Activated CD4-positive, alpha-beta T cell treated with anti-CD3 and anti-CD28 coated beads, Interleukin-2, amount 50 U/mL, for 48 hours (primary cell): ENCODE results near the gene FRK.
"Not testable (repeated sequence)": the region's sequence is repeated elsewhere in the genome, so short reads cannot be mapped to it uniquely, and the experiment has no call there.

Source experiments
- DNase-seq, 2 experiments: peaks; one replicate each; pipeline ENCODE4 v3.0.0-alpha.2; 2020

FRK gene

GRCh38 chr6:116004841-116005815 lies 55.6 kb downstream of the FRK start:
- DNase-seq: no peak

- no peak for DNase-seq
These were observed 57.0 kb downstream of the FRK start for GRCh38 chr6:116003668-116004067.

DNA sequence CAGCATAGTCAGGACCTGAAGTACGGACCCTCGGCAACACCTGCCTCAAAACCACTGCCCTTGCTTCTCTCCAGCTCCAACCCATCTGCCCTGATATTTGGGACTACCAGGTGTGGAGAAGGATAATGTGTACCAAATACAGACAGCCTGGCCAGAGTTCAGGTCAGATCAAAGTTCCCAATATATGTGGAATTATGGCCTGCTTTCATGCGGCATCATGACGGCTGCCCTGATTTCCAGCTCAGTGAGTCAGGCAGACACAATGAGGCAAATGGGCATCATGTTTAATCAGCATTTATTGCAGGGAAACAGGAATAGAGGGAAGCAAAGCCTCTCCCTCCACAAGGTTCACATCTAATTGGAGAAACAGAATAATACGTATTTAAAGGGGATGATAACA lies 57.9 kb downstream of the FRK start:
- DNase-seq: no peak

DNA sequence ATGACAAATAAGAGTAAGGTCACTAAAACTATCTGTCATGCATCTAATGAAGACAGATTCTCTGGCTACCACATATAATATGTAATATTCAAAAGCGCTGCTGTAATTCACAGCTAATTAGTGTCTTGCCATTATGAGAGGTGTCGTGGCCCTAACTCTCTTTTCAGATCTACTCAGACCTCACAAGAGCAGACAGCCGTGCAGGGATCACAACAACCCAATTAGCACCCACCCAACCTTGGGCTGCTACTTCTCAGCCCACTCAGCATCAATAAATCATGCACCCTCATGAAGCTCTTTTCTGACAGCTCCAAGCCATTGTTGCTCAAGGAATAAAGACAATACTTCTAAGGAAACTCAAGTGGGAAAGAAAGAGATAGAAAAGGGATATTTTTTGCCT lies 61.5 kb downstream of the FRK start:
- DNase-seq: no peak

- DNase-seq: no peak
These were observed 62.6 kb downstream of the FRK start for GRCh38 chr6:115997990-115998585.

- no peak for DNase-seq
These were observed 74.7 kb downstream of the FRK start for GRCh38 chr6:115986026-115986425.

- DNase-seq: no peak
These were observed 75.9 kb downstream of the FRK start for GRCh38 chr6:115984809-115985208.

DNA sequence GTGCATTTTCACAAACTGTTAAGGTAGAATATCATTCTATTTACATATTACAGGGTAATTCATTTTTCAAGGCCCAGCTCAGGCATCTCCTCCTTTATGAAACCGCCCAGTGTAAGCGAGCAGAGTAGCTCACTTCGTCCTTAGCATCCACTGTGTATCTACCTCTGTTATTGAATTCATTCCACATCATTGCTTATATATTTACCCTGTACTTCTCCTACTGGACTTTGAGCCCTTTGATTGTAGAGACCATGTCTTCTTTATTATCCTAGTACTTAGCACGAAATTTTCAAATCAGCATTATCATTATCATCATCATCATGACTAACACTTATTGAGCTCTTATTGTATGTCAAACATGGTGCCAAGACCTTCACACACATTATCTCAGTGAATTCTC lies 76.7 kb downstream of the FRK start:
- DNase-seq: no peak

GRCh38 chr6:115982453-115982852 lies 78.2 kb downstream of the FRK start:
- no peak for DNase-seq

GRCh38 chr6:115977220-115977619 lies 83.5 kb downstream of the FRK start:
- DNase-seq: no peak

DNA sequence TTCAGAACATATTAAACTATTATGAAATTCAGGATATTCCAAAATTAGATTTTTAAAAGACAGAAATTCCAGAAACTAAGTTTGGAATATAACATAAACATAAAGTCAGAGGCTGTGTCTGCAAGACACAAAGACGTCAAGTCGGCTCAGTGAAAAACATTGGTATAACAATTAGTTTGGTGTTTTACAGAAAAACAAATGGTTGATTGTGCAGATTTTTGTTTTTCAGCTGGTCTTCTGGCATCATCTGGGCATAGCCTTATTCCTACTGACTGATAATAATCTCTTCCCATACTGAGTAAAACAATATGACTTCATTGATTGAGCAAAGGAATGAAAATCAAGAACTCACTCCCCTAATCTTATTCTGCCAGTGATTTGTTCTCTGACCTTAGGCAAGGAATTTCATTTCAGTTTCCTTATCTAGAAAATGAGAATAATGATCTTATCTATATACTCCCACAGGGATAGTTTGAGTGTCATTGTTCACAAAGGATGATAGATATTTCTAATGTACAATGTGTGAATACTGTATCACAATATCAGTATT lies 84.3 kb downstream of the FRK start:
- no peak for DNase-seq

GRCh38 chr6:115972679-115973078 lies 88.0 kb downstream of the FRK start:
- DNase-seq: no peak

DNA sequence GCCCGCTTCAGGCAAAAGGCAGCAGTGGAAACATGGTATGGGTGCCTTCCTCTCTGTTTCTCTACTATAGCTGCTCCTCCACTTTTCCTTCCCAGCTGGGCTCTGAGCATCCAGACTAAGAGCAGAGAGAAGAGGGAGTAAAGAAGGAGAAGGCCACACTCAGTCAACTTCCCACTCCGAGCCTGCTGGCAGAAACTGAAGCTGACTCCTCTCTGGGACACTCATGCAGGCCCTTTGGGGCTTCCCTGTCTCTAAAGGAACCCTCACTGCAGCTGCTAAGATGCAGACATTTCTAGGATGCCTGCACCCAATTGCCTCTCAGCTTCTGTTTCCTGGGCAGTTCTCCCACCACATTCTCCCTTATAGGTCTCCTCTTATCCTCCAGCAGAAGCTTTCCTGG lies 88.9 kb downstream of the FRK start:
- no peak for DNase-seq

GRCh38 chr6:115969930-115970273 lies 90.8 kb downstream of the FRK start:
- DNase-seq: no peak

DNA sequence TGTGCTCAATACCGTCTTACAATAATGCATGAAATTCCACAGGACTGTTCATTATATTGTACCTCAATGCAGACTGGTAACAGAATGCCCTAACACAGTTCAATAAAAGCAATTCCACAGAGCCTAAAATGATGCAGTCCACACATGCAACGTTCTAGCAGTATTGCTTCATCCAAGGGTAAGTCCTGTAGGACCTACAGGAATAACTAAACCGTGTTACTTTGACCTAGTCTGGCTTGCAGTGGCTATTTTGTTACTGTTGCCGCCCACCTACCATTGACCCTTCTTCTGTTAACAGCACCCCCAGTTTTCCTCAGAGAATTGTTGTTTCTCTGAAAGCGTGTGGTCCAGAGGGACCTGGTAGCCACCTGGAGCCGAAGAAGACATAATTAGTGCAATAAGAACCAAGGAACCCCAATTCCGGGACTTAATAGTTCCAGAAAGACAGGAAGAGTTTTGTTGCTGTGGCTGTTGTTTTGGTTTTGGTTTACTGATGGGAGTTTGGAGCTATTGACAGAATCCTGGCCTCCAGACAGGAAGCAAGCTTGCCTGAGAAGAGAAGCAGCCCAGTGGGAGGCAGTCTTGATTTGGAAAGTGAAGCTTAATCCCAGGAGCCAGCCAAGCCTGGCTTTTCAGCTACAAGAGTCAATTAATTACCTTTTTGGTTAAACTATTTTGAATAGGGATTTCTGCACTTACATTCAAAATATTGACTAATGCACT lies 91.3 kb downstream of the FRK start:
- no peak for DNase-seq

DNA sequence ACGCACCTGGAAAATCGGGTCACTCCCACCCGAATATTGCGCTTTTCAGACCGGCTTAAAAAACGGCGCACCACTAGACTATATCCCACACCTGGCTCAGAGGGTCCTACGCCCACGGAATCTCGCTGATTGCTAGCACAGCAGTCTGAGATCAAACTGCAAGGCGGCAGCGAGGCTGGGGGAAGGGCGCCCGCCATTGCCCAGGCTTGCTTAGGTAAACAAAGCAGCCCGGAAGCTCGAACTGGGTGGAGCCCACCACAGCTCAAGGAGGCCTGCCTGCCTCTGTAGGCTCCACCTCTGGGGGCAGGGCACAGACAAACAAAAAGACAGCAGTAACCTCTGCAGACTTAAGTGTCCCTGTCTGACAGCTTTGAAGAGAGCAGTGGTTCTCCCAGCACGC lies 100.4 kb downstream of the FRK start:
- not testable (repeated sequence) for DNase-seq

- no peak for DNase-seq
These were observed 101.7 kb downstream of the FRK start for GRCh38 chr6:115958958-115959357.

DNA sequence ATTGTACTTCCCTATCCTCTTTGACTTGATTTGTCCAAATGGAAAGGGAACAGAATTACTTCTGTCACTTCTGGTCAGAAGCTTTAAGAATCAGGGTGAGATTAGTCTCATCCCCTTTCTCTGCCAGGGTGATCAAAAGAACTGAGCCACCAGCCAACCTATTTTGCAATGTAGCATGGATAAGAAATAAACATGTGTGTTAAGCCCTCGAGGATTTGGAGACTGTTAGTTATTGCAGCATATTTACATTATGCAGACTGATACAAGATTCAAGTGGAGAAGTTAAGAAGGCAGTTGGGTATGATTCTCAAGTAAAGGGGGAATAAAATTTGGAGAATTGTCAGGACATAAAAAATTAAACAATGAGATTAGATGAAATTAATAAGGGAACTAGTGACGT lies 106.0 kb downstream of the FRK start:
- no peak for DNase-seq

- DNase-seq: no peak
These were observed 111.9 kb downstream of the FRK start for GRCh38 chr6:115948751-115949150.

DNA sequence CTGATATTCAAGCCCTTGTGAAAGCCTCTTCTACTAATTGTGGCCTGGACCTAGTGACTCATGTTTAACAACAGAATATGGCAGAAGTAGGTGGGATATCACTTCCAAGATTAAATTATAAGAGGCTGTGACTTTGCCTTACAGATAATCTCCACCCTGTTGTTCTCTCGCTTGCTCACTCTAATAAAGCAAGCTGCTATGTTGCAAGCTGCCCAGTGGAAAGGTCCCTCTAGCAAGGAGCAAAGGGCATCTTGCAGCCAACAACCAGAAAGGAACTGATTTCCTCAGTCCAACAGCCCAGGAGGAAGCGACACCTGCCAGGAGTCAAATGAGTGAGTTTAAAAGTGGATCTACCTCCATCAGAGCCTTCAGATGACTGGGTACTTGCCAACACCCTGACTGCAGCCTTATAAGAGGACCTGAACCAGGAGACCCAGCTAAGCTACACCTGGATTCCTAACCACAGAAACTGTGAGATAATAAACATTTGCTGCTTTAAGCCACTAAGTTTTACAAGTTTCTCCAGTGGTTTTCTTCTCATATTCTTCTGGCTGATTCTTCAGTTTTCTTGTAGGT lies 112.6 kb downstream of the FRK start:
- no peak for DNase-seq

- no peak for DNase-seq
These were observed 114.9 kb downstream of the FRK start for GRCh38 chr6:115945812-115946211.

DNA sequence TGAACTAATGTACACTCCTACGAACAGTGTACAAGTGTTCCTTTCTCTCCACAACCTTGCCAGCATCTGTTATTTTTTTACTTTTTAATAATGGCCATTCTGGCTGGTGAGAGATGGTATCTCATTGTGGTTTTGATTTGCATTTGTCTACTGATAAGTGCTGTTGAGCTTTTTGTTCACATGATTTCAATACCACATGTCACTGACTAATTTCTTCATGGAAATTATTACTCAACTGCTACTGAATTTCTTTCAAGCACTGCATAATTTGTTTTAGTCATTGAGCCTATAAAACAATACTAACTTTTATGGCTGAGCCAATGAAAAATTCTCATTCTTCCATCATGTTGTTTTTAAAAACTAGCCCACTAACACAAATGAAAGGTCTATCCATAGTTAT lies 115.4 kb downstream of the FRK start:
- no peak for DNase-seq

DNA sequence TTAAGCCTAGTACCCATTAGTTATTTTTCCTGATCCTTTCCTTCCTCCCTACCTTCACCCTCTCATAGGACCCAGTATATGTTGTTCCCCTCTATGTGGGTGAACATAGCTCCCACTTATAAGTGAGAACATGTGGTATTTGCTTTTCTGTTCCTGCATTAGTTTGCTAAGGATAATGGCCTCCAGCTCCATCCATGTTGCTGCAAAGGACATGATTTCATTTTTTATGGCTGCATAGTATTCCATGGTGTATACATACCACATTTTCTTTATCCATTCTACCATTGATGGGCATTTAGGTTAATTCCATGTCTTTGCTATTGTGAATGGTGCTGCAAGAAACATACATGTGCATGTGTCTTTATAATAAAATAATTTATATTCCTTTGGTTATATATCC lies 115.9 kb downstream of the FRK start:
- DNase-seq: not testable (repeated sequence)
